ENCODE measurements around the gene DNAJC27.
A peak's percentile ranks its signal among the peaks of the same experiment; 100 is the strongest.

The DNAJC27 gene

GRCh38 chr2:24919037-24919505 is 52.7 kb downstream of the DNAJC27 start:
- POLR2A ChIA-PET: interaction anchor here (0.7 to 2.0 kb wide), 2 partner anchors 11 to 17 kb away, joined by 3 to 4 read pairs; no protein-coding TSS in a partner anchor
- peak in 2 of 3 donors; percentile 37 to 53 for DNase-seq
- Histone ChIP-seq H3K4me1 (ENCODE audit: control extremely low read depth in 1 of 4, control insufficient read depth in 4 of 4, insufficient read depth in 4 of 4, low read length in 3 of 4) (peaks cover 0 to 40% (median 37%) of the 10 kb centered on the region in 4 experiments), H3K36me3 (ENCODE audit: control insufficient read depth in 4 of 4, insufficient read depth in 4 of 4, low read length in 3 of 4) (peaks cover 0 to 19% (median 6%) of the 10 kb centered on the region in 4 experiments), H3K27ac (ENCODE audit: insufficient read depth in 1 of 2, low read depth in 1 of 2, low read length in 2 of 2, poor library complexity in 1 of 2, severe bottlenecking in 2 of 2) (no peak overlapping the region), H3K9me3 (ENCODE audit: control extremely low read depth in 1 of 5, control insufficient read depth in 4 of 5, insufficient read depth in 2 of 5, low read depth in 1 of 5, low read length in 4 of 5) (no peaks in the 10 kb centered on the region), H3K27me3 (replicated peaks in 2 of 5; ENCODE audit: control insufficient read depth in 4 of 5, insufficient read depth in 5 of 5, low read length in 4 of 5) (no peaks in the 10 kb centered on the region), H3K4me3 (ENCODE audit: control insufficient read depth in 1 of 7, extremely low read depth in 1 of 7, insufficient read depth in 4 of 7, low read depth in 2 of 7, low read length in 6 of 7) (peak overlapping the region; percentile 41 to 81 (median 68))
- 45% methylated on average over 13 of the region's 13 CpGs for WGBS (ENCODE audit: insufficient coverage)
- CTCF ChIA-PET: interaction anchor here (0.5 to 1.2 kb wide), 2 partner anchors 17 to 524 kb away, joined by 3 read pairs; no protein-coding TSS in a partner anchor

GRCh38 chr2:24918326-24919036 is 53.3 kb downstream of the DNAJC27 start:
- Histone ChIP-seq H3K4me3 (ENCODE audit: control insufficient read depth in 1 of 7, extremely low read depth in 1 of 7, insufficient read depth in 4 of 7, low read depth in 2 of 7, low read length in 6 of 7) (peak overlapping the region in 4 of 7 experiments; percentile 61 to 81 (median 69)), H3K27me3 (replicated peaks in 2 of 5; ENCODE audit: control insufficient read depth in 4 of 5, insufficient read depth in 5 of 5, low read length in 4 of 5) (no peaks in the 10 kb centered on the region), H3K36me3 (ENCODE audit: control insufficient read depth in 4 of 4, insufficient read depth in 4 of 4, low read length in 3 of 4) (peaks cover 0 to 19% (median 8%) of the 10 kb centered on the region in 4 experiments), H3K9me3 (ENCODE audit: control extremely low read depth in 1 of 5, control insufficient read depth in 4 of 5, insufficient read depth in 2 of 5, low read depth in 1 of 5, low read length in 4 of 5) (no peaks in the 10 kb centered on the region), H3K27ac (ENCODE audit: insufficient read depth in 1 of 2, low read depth in 1 of 2, low read length in 2 of 2, poor library complexity in 1 of 2, severe bottlenecking in 2 of 2) (no peak overlapping the region), H3K4me1 (ENCODE audit: control extremely low read depth in 1 of 4, control insufficient read depth in 4 of 4, insufficient read depth in 4 of 4, low read length in 3 of 4) (peaks cover 0 to 40% (median 37%) of the 10 kb centered on the region in 4 experiments)
- 97% methylated on average over 41 of the region's 42 CpGs for WGBS (ENCODE audit: insufficient coverage)
- ChIA-PET POLR2A (no interaction called here), CTCF (interaction anchor here (0.5 to 1.3 kb wide), 4 partner anchors 17 to 523 kb away, joined by 3 to 4 read pairs (median 3); no protein-coding TSS in a partner anchor)
- DNase-seq: no peak

GRCh38 chr2:24917731-24918325 is 53.9 kb downstream of the DNAJC27 start:
- ChIA-PET CTCF (interaction anchor here (0.8 to 1.3 kb wide), 2 partner anchors 81 to 90 kb away, joined by 3 to 4 read pairs; no protein-coding TSS in a partner anchor), POLR2A (no interaction called here)
- H3K4me1 ChIP-seq (ENCODE audit: control extremely low read depth in 1 of 4, control insufficient read depth in 4 of 4, insufficient read depth in 4 of 4, low read length in 3 of 4): peaks cover 0 to 40% (median 37%) of the 10 kb centered on the region in 4 experiments
- H3K4me3 ChIP-seq (ENCODE audit: control insufficient read depth in 1 of 7, extremely low read depth in 1 of 7, insufficient read depth in 4 of 7, low read depth in 2 of 7, low read length in 6 of 7): no peak overlapping the region
- H3K36me3 ChIP-seq (ENCODE audit: control insufficient read depth in 4 of 4, insufficient read depth in 4 of 4, low read length in 3 of 4): peaks cover 0 to 23% (median 8%) of the 10 kb centered on the region in 4 experiments
- no peaks in the 10 kb centered on the region for H3K27me3 ChIP-seq (replicated peaks in 2 of 5; ENCODE audit: control insufficient read depth in 4 of 5, insufficient read depth in 5 of 5, low read length in 4 of 5)
- no peak for DNase-seq
- 97% methylated on average over 11 of the region's 12 CpGs for WGBS (ENCODE audit: insufficient coverage)
- no peak overlapping the region for H3K27ac ChIP-seq (ENCODE audit: insufficient read depth in 1 of 2, low read depth in 1 of 2, low read length in 2 of 2, poor library complexity in 1 of 2, severe bottlenecking in 2 of 2)
- H3K9me3 ChIP-seq (ENCODE audit: control extremely low read depth in 1 of 5, control insufficient read depth in 4 of 5, insufficient read depth in 2 of 5, low read depth in 1 of 5, low read length in 4 of 5): no peaks in the 10 kb centered on the region

- no peak overlapping the region for H3K4me3 ChIP-seq (ENCODE audit: control insufficient read depth in 1 of 7, extremely low read depth in 1 of 7, insufficient read depth in 4 of 7, low read depth in 2 of 7, low read length in 6 of 7)
- H3K4me1 ChIP-seq (ENCODE audit: control extremely low read depth in 1 of 4, control insufficient read depth in 4 of 4, insufficient read depth in 4 of 4, low read length in 3 of 4): peaks cover 0 to 40% (median 37%) of the 10 kb centered on the region in 4 experiments
- POLR2A ChIA-PET: no interaction called here
- no peak overlapping the region for H3K27ac ChIP-seq (ENCODE audit: insufficient read depth in 1 of 2, low read depth in 1 of 2, low read length in 2 of 2, poor library complexity in 1 of 2, severe bottlenecking in 2 of 2)
- peaks cover 0 to 29% (median 8%) of the 10 kb centered on the region in 4 experiments for H3K36me3 ChIP-seq (ENCODE audit: control insufficient read depth in 4 of 4, insufficient read depth in 4 of 4, low read length in 3 of 4)
- no peaks in the 10 kb centered on the region for H3K9me3 ChIP-seq (ENCODE audit: control extremely low read depth in 1 of 5, control insufficient read depth in 4 of 5, insufficient read depth in 2 of 5, low read depth in 1 of 5, low read length in 4 of 5)
- CTCF ChIA-PET: interaction anchor here (1.3 kb wide), 1 partner anchor 89 kb away, joined by 4 read pairs; no protein-coding TSS in a partner anchor
- no peaks in the 10 kb centered on the region for H3K27me3 ChIP-seq (replicated peaks in 2 of 5; ENCODE audit: control insufficient read depth in 4 of 5, insufficient read depth in 5 of 5, low read length in 4 of 5)
- no peak for DNase-seq
- 58% methylated on average over 6 of the region's 7 CpGs for WGBS (ENCODE audit: insufficient coverage)
Observed at GRCh38 chr2:24917086-24917485, 54.7 kb downstream of the DNAJC27 start.

- ChIA-PET POLR2A (no interaction called here), CTCF (no interaction called here)
- no peak overlapping the region for H3K27ac ChIP-seq (ENCODE audit: insufficient read depth in 1 of 2, low read depth in 1 of 2, low read length in 2 of 2, poor library complexity in 1 of 2, severe bottlenecking in 2 of 2)
- no peaks in the 10 kb centered on the region for H3K9me3 ChIP-seq (ENCODE audit: control extremely low read depth in 1 of 5, control insufficient read depth in 4 of 5, insufficient read depth in 2 of 5, low read depth in 1 of 5, low read length in 4 of 5)
- 100% methylated on average over 4 of the region's 4 CpGs for WGBS (ENCODE audit: insufficient coverage)
- peaks cover 0 to 35% (median 8%) of the 10 kb centered on the region in 4 experiments for H3K36me3 ChIP-seq (ENCODE audit: control insufficient read depth in 4 of 4, insufficient read depth in 4 of 4, low read length in 3 of 4)
- no peak overlapping the region for H3K4me3 ChIP-seq (ENCODE audit: control insufficient read depth in 1 of 7, extremely low read depth in 1 of 7, insufficient read depth in 4 of 7, low read depth in 2 of 7, low read length in 6 of 7)
- H3K4me1 ChIP-seq (ENCODE audit: control extremely low read depth in 1 of 4, control insufficient read depth in 4 of 4, insufficient read depth in 4 of 4, low read length in 3 of 4): peaks cover 0 to 37% (median 33%) of the 10 kb centered on the region in 4 experiments
- DNase-seq: no peak
- no peaks in the 10 kb centered on the region for H3K27me3 ChIP-seq (replicated peaks in 2 of 5; ENCODE audit: control insufficient read depth in 4 of 5, insufficient read depth in 5 of 5, low read length in 4 of 5)
Observed at GRCh38 chr2:24915796-24916195, 56.0 kb downstream of the DNAJC27 start.

GRCh38 chr2:24915175-24915574 is 56.6 kb downstream of the DNAJC27 start:
- Histone ChIP-seq H3K4me1 (ENCODE audit: control extremely low read depth in 1 of 4, control insufficient read depth in 4 of 4, insufficient read depth in 4 of 4, low read length in 3 of 4) (peaks cover 0 to 34% (median 32%) of the 10 kb centered on the region in 4 experiments), H3K27ac (ENCODE audit: insufficient read depth in 1 of 2, low read depth in 1 of 2, low read length in 2 of 2, poor library complexity in 1 of 2, severe bottlenecking in 2 of 2) (no peak overlapping the region), H3K27me3 (replicated peaks in 2 of 5; ENCODE audit: control insufficient read depth in 4 of 5, insufficient read depth in 5 of 5, low read length in 4 of 5) (no peaks in the 10 kb centered on the region), H3K4me3 (ENCODE audit: control insufficient read depth in 1 of 7, extremely low read depth in 1 of 7, insufficient read depth in 4 of 7, low read depth in 2 of 7, low read length in 6 of 7) (no peak overlapping the region), H3K9me3 (ENCODE audit: control extremely low read depth in 1 of 5, control insufficient read depth in 4 of 5, insufficient read depth in 2 of 5, low read depth in 1 of 5, low read length in 4 of 5) (peaks cover 0 to under 1% (median 0%) of the 10 kb centered on the region in 5 experiments), H3K36me3 (ENCODE audit: control insufficient read depth in 4 of 4, insufficient read depth in 4 of 4, low read length in 3 of 4) (peaks cover 0 to 36% (median 11%) of the 10 kb centered on the region in 4 experiments)
- CTCF ChIA-PET: no interaction called here
- POLR2A ChIA-PET: no interaction called here
- DNase-seq: no peak
- 89% methylated on average over 6 of the region's 8 CpGs for WGBS (ENCODE audit: insufficient coverage)
